Measurements from ENCODE around the gene NATD1.

NATD1 gene

GRCh38 chr17:21295036-21295952, 42.1 kb upstream of the NATD1 start:
- H3K4ac ChIP-seq (ENCODE audit: low read depth, low read length), result no peak overlapping the region
- H3K27me3 ChIP-seq (ENCODE audit: insufficient read depth, low read length, poor library complexity), result no peaks in the 10 kb centered on the region
- H3K9ac ChIP-seq (ENCODE audit: low read length), result no peak overlapping the region
- H3K4me2 ChIP-seq (ENCODE audit: low read length), result no peak overlapping the region
- WGBS (ENCODE audit: extremely low coverage, insufficient coverage, low lambda C conversion rate), result no CpG with 5 or more reads among the region's 19 CpGs
- no peak overlapping the region for H3K23ac ChIP-seq (ENCODE audit: low read length)
- no peak overlapping the region for H3K56ac ChIP-seq (ENCODE audit: low read length)
- no peak overlapping the region for H3K4me3 ChIP-seq (ENCODE audit: low read length)
- H2BK120ac ChIP-seq (ENCODE audit: low read depth, low read length), result no peak overlapping the region
- no peaks in the 10 kb centered on the region for H3K36me3 ChIP-seq (ENCODE audit: control insufficient read depth, insufficient read depth, low read length)
- H2AK5ac ChIP-seq (ENCODE audit: low read length), result no peak overlapping the region
- H3K27ac ChIP-seq (ENCODE audit: low read depth, low read length), result no peak overlapping the region
- DNase-seq, result peak; percentile 45
- H2BK5ac ChIP-seq (ENCODE audit: low read length), result no peak overlapping the region
- H3K79me1 ChIP-seq (ENCODE audit: low read length), result peaks cover 22% of the 10 kb centered on the region
- no peaks in the 10 kb centered on the region for H3K4me1 ChIP-seq (ENCODE audit: control insufficient read depth, low read depth, low read length)
- peaks cover 7% of the 10 kb centered on the region for H3K79me2 ChIP-seq (ENCODE audit: control insufficient read depth, insufficient read depth, low read length)
- H4K8ac ChIP-seq (ENCODE audit: low read depth, low read length), result no peak overlapping the region
- no peak overlapping the region for H4K5ac ChIP-seq (ENCODE audit: low read length)
- H2BK15ac ChIP-seq (replicated peaks; ENCODE audit: low read depth), result no peak overlapping the region
- no peak overlapping the region for H3K18ac ChIP-seq (ENCODE audit: low read length)

GRCh38 chr17:21294321-21295035, 41.3 kb upstream of the NATD1 start:
- no peaks in the 10 kb centered on the region for H3K36me3 ChIP-seq (ENCODE audit: control insufficient read depth, insufficient read depth, low read length)
- H3K18ac ChIP-seq (ENCODE audit: low read length), result no peak overlapping the region
- H3K23ac ChIP-seq (ENCODE audit: low read length), result no peak overlapping the region
- no peaks in the 10 kb centered on the region for H3K4me1 ChIP-seq (ENCODE audit: control insufficient read depth, low read depth, low read length)
- DNase-seq, result no peak
- peaks cover 26% of the 10 kb centered on the region for H3K79me1 ChIP-seq (ENCODE audit: low read length)
- H3K9ac ChIP-seq (ENCODE audit: low read length), result no peak overlapping the region
- H2AK5ac ChIP-seq (ENCODE audit: low read length), result no peak overlapping the region
- H2BK120ac ChIP-seq (ENCODE audit: low read depth, low read length), result no peak overlapping the region
- H4K8ac ChIP-seq (ENCODE audit: low read depth, low read length), result no peak overlapping the region
- no peak overlapping the region for H2BK15ac ChIP-seq (replicated peaks; ENCODE audit: low read depth)
- H2BK5ac ChIP-seq (ENCODE audit: low read length), result no peak overlapping the region
- H3K27me3 ChIP-seq (ENCODE audit: insufficient read depth, low read length, poor library complexity), result no peaks in the 10 kb centered on the region
- no peak overlapping the region for H3K4ac ChIP-seq (ENCODE audit: low read depth, low read length)
- no CpG with 5 or more reads among the region's 12 CpGs for WGBS (ENCODE audit: extremely low coverage, insufficient coverage, low lambda C conversion rate)
- no peak overlapping the region for H4K5ac ChIP-seq (ENCODE audit: low read length)
- no peak overlapping the region for H3K56ac ChIP-seq (ENCODE audit: low read length)
- no peak overlapping the region for H3K27ac ChIP-seq (ENCODE audit: low read depth, low read length)
- H3K79me2 ChIP-seq (ENCODE audit: control insufficient read depth, insufficient read depth, low read length), result peaks cover 8% of the 10 kb centered on the region
- no peak overlapping the region for H3K4me2 ChIP-seq (ENCODE audit: low read length)
- H3K4me3 ChIP-seq (ENCODE audit: low read length), result no peak overlapping the region

GRCh38 chr17:21293831-21294210, 40.6 kb upstream of the NATD1 start:
- no CpG with 5 or more reads among the region's 10 CpGs for WGBS (ENCODE audit: extremely low coverage, insufficient coverage, low lambda C conversion rate)
- Histone ChIP-seq H3K18ac (ENCODE audit: low read length) (no peak overlapping the region), H3K27ac (ENCODE audit: low read depth, low read length) (no peak overlapping the region), H3K56ac (ENCODE audit: low read length) (no peak overlapping the region), H3K4me1 (ENCODE audit: control insufficient read depth, low read depth, low read length) (no peaks in the 10 kb centered on the region), H2AK5ac (ENCODE audit: low read length) (no peak overlapping the region), H2BK15ac (replicated peaks; ENCODE audit: low read depth) (no peak overlapping the region), H3K9ac (ENCODE audit: low read length) (no peak overlapping the region), H4K8ac (ENCODE audit: low read depth, low read length) (no peak overlapping the region), H3K23ac (ENCODE audit: low read length) (no peak overlapping the region), H4K5ac (ENCODE audit: low read length) (no peak overlapping the region), H2BK5ac (ENCODE audit: low read length) (no peak overlapping the region), H3K36me3 (ENCODE audit: control insufficient read depth, insufficient read depth, low read length) (no peaks in the 10 kb centered on the region), H3K79me2 (ENCODE audit: control insufficient read depth, insufficient read depth, low read length) (peaks cover 14% of the 10 kb centered on the region), H2BK120ac (ENCODE audit: low read depth, low read length) (no peak overlapping the region), H3K79me1 (ENCODE audit: low read length) (peaks cover 29% of the 10 kb centered on the region), H3K4ac (ENCODE audit: low read depth, low read length) (no peak overlapping the region), H3K4me3 (ENCODE audit: low read length) (no peak overlapping the region), H3K4me2 (ENCODE audit: low read length) (no peak overlapping the region), H3K27me3 (ENCODE audit: insufficient read depth, low read length, poor library complexity) (no peaks in the 10 kb centered on the region)
- DNase-seq, result no peak

DNA sequence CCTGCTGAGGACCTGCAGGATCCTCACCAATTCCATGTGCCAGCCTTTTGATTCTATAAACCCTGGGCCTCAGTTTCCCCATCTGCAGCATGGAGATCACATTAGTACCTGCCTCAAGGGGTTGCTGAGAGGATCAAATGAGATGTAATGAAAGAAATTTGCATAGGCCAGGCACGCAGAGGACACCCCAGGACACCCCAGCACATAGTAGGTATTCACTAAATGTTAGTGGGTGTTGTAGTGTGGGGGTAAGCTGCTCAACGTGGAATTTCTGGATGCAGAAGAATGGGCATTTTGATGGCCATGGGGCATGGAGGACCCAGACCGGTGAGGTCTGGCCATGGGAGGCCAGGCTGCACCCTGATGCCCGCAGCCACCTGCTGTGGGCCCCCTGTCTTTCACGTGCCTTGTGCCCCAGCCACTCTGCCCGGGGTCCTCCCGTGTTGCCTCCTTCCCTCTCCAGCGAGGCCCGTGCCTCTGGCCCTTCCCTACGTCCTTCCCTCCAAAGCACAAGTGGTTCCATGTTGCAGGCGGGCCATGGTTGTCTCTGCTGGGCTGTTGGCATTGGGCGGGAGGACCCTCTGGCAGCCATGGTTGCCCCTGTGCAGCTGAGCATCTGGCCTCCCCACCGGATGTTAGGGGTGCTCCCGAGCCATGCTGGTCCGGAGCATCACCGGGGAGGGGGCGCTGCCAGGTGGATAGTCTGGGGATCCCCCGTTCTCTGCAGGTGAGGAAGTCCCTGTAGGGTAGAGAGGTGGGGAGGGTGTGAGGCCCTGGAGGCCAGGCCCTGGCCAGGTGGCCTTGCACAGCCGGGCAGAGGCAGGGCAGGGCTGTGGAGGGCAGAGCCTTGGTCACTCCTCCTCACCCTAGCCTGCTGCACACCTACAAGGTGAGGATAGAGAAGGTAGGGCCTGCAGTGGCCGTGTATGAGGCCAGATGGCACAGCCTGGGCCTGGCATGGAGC, 39.9 kb upstream of the NATD1 start:
- Histone ChIP-seq H3K27ac (ENCODE audit: low read depth, low read length) (no peak overlapping the region), H3K4me1 (ENCODE audit: control insufficient read depth, low read depth, low read length) (no peaks in the 10 kb centered on the region), H2AK5ac (ENCODE audit: low read length) (no peak overlapping the region), H3K27me3 (ENCODE audit: insufficient read depth, low read length, poor library complexity) (no peaks in the 10 kb centered on the region), H3K4me2 (ENCODE audit: low read length) (no peak overlapping the region), H3K4me3 (ENCODE audit: low read length) (no peak overlapping the region), H3K9ac (ENCODE audit: low read length) (no peak overlapping the region), H3K4ac (ENCODE audit: low read depth, low read length) (no peak overlapping the region), H4K5ac (ENCODE audit: low read length) (no peak overlapping the region), H2BK5ac (ENCODE audit: low read length) (no peak overlapping the region), H3K56ac (ENCODE audit: low read length) (no peak overlapping the region), H4K8ac (ENCODE audit: low read depth, low read length) (no peak overlapping the region), H2BK120ac (ENCODE audit: low read depth, low read length) (no peak overlapping the region), H3K79me2 (ENCODE audit: control insufficient read depth, insufficient read depth, low read length) (peaks cover 21% of the 10 kb centered on the region), H3K36me3 (ENCODE audit: control insufficient read depth, insufficient read depth, low read length) (no peaks in the 10 kb centered on the region), H3K18ac (ENCODE audit: low read length) (no peak overlapping the region), H3K79me1 (ENCODE audit: low read length) (peaks cover 34% of the 10 kb centered on the region), H3K23ac (ENCODE audit: low read length) (no peak overlapping the region), H2BK15ac (replicated peaks; ENCODE audit: low read depth) (no peak overlapping the region)
- no CpG with 5 or more reads among the region's 20 CpGs for WGBS (ENCODE audit: extremely low coverage, insufficient coverage, low lambda C conversion rate)
- DNase-seq, result no peak

DNA sequence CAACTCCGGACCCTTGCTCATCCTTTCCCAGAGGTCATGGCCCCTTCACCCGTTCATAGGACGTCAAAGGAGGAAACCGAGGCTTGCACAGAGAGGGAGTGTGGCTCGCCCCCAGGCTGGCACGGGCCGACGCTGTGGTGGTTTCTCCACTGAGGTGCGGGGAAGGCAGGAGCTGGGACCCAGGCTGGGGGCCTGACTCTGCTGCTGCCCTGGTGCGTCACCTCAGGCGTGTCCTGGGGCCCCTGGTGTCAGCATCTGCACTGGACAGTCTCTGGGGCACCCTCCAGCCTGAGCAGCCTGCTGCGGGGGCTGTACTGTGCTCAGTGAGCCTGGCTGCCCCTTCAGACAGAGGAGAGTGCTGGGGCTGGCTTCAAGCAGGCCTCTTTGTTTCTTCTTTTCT, 38.7 kb upstream of the NATD1 start:
- Histone ChIP-seq H3K79me1 (ENCODE audit: low read length) (peaks cover 41% of the 10 kb centered on the region), H3K4me1 (ENCODE audit: control insufficient read depth, low read depth, low read length) (no peaks in the 10 kb centered on the region), H2BK5ac (ENCODE audit: low read length) (no peak overlapping the region), H3K4me2 (ENCODE audit: low read length) (no peak overlapping the region), H3K23ac (ENCODE audit: low read length) (no peak overlapping the region), H3K79me2 (ENCODE audit: control insufficient read depth, insufficient read depth, low read length) (peaks cover 34% of the 10 kb centered on the region), H3K4me3 (ENCODE audit: low read length) (no peak overlapping the region), H2BK15ac (replicated peaks; ENCODE audit: low read depth) (no peak overlapping the region), H3K36me3 (ENCODE audit: control insufficient read depth, insufficient read depth, low read length) (no peaks in the 10 kb centered on the region), H3K56ac (ENCODE audit: low read length) (no peak overlapping the region), H4K8ac (ENCODE audit: low read depth, low read length) (no peak overlapping the region), H2BK120ac (ENCODE audit: low read depth, low read length) (no peak overlapping the region), H2AK5ac (ENCODE audit: low read length) (no peak overlapping the region), H4K5ac (ENCODE audit: low read length) (no peak overlapping the region), H3K4ac (ENCODE audit: low read depth, low read length) (no peak overlapping the region), H3K27ac (ENCODE audit: low read depth, low read length) (no peak overlapping the region), H3K18ac (ENCODE audit: low read length) (no peak overlapping the region), H3K27me3 (ENCODE audit: insufficient read depth, low read length, poor library complexity) (no peaks in the 10 kb centered on the region), H3K9ac (ENCODE audit: low read length) (no peak overlapping the region)
- WGBS (ENCODE audit: extremely low coverage, insufficient coverage, low lambda C conversion rate), result no CpG with 5 or more reads among the region's 12 CpGs
- DNase-seq, result no peak

Measured in mesendoderm (in vitro differentiated cells).